ENCODE measurements around the gene SOAT1.

- TF ChIP-seq CTCF (IDR thresholded peaks at IDR 0.05) (no peak), POLR2A (IDR thresholded peaks at IDR 0.05) (no peak)
Observed at GRCh38 chr1:179334440-179334839, 40.8 kb downstream of the SOAT1 start.
